GM04504 (cell line): Measurements from ENCODE around the gene PLXDC2.

Experiments
- DNase-seq: peaks from one replicate; pipeline ENCODE4 v3.0.0-alpha.2; 2012; ENCODE audit warnings: low read depth

Gene PLXDC2

DNA sequence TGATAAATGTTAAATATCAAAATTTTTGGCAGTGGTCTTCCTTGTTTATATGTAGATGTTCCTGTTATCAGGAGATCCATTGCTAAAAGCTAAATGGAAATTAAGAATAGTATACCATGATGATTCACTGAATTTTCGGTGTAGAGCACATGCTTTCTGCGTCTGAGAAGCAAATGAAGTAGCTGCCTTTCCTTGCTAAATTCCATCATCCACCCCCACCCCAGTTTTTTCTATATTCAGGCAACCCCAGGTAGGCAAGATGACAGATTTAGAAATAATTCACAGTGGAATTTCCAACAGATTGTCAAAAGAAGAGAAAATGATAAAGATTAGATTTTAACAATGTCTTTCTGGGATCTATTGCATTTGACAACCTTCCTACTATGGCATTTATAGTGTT lies 231.9 kb downstream of the PLXDC2 start:
- DNase-seq: no peak

DNA sequence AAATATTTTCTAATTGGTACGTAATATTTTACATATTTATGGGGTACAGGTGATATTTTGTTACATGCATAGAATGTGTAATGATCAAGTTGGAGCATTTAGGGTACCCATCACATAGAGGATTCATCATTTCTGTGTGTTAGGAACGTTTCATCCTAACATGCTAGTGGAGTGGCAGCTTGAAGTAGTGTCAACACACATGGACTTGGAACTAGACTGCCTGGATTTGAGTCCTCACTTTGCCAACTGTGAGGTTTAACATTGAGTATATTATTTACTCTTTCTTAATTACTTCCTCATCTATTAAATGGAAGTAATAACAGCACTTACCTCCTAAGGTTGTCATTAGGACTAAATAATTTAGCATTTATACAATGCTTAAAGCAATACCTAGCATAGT lies 241.9 kb downstream of the PLXDC2 start:
- DNase-seq: no peak

GRCh38 chr10:20059084-20059835 lies 243.0 kb downstream of the PLXDC2 start:
- no peak for DNase-seq

DNA sequence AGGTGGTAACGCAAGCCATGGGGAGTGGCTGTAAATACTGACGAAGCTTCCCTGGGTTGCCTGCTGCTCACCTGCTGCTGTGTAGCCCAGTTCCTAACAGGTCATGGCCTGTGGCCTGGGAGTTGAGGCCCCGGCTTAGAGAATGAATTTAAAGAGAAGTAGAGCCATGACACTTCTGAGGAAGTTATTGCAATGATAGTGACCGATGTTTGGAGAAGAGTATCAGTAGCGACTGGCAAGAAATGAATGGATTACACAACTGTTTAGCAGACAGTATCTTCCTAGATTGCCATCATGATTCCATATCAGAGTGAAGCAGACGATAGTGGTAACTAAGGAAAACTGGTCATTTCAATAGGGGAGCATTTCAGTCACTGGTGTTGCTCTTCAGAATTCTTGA lies 249.6 kb downstream of the PLXDC2 start:
- DNase-seq: no peak

DNA sequence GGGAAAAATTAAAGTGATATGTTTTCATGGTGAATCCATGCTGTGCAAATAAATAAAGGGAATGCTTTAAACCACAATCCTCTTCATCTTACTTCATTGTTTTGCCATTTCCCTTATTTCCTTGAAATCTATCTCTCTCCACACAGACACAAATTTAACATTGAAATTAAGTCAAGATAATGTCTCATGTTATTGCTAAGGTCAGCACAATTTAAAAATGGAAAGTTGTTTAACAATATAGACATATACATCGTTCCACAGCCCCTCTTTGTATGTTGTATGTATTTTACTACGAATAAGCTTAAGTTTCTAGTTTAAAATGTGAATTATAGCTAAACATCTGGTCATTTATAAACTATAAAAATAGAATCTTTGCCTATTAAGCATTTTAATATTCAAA lies 256.9 kb downstream of the PLXDC2 start:
- DNase-seq: no peak

DNA sequence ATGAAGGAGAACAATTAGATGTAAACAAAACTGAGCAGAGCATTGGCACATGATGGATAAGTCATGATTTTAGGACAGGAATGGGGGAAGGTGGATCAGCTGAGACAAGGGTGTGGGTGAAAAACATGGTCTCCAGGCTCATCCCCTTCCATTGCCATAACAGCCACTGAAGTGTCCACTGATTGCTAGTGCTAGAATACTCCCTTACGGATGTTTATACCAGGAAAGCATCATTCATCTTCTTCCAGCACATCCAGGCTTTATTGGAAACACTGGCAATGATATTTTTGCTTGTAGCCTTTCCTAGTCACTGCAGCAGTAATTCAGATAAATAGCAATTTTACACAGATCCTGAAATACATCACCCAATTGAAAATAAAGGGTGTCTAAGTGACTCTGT lies 259.5 kb downstream of the PLXDC2 start:
- DNase-seq: no peak

DNA sequence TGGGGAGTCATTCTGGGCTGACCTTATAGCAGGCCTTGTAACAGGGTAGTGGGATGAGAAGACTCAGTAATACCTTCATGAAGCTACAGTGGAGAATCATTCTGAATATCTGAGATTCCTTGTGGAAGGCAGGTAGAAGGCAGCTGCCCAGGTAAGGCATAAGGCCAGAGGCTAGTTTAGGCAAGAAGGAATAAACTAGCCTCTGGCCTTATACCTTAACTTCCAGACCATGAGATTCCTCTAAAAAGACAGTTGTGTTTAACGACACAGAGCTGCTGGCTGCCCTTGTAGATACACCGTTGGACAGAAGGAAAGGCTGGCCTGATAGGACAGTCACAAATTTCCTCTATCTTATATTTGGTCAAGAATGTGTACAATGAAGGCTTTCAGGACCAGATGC lies 268.2 kb downstream of the PLXDC2 start:
- DNase-seq: no peak

DNA sequence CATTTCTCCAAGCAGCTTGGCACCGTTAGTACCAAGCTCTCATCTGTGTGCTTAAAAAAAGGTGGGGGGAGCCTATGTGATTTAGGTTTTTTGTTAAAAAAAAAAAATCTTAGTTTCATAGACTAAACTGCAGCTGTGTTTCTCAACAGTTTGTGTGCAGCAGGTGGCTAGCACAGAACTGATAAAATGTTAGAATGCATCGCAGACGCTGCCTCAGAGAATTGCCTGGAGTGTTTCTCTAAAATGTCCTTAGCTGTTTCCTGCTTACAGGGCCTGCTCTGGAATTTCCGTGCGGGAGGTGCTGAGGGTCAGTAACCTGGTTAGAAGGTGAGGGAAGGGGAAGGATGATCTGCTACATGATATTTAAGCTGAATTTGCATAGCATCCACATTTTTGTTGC lies 268.9 kb downstream of the PLXDC2 start:
- DNase-seq: no peak

DNA sequence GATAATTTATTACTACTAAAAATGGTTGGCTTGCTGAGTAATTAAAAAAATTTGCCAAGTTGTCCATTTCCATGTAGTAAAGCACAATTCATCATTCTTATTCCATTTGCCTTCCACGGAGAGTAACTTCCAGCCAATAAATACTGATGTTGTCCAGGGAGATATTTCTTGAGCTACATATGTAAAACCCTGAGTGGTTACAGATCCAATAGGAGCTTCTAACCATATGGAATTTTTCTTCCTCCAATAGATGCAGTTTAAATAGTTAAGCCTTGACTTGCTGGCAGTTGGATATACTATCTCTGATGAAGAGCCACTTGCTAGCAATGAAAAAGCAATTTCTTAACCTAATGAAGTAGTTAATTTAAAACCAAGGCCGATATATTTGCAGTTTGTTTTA lies 271.1 kb downstream of the PLXDC2 start:
- DNase-seq: no peak

DNA sequence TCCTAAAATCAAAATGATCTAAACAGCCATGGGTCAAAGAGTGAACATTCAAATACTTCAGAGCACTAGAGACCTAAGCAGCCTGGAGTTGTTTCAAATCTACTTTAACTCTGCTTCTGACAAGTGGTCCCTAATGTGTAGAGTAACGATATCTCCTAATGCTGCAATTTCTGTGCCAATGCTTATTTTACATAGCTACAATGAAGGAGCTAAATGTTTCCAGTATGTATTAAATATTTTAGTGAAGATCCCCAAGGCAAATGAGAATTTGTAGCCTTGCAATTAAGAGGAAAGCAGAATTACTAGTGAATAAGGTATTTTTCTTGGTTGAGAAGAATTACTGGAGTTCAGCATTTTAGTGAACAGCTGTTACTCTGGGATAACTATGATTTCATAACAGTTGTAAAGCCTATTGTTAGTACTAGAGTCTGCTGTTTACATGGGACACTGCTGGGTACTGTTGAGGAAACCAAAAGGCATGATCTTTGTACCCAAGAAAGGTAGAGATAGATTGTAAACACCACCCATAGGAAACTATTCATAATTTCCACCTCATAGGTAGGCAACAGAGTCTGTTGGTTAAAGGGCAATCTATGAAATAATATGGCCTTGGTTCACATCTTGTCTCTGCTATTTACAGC lies 271.9 kb downstream of the PLXDC2 start:
- no peak for DNase-seq

- no peak for DNase-seq
Measured at GRCh38 chr10:20089879-20090278, 273.6 kb downstream of the PLXDC2 start.

DNA sequence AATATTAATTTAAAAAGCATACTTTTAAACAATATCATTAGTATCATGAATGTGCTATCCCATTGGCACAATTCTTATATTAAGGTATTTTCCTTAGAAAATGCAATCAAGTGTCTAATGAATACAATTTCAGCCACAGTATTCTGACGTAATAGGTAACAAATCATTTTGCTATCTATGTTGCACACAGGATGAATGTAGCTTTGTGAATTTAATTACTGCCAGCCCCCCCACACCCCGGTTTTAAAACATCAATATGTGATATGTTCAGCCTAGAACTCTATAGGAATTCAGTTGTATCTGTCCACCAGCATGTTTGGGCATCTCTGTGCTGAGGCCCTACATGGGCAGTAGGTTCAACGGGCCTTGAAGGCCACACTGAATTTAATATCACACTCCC lies 274.6 kb downstream of the PLXDC2 start:
- DNase-seq: no peak

- DNase-seq: no peak
Measured at GRCh38 chr10:20091698-20092097, 275.5 kb downstream of the PLXDC2 start.

DNA sequence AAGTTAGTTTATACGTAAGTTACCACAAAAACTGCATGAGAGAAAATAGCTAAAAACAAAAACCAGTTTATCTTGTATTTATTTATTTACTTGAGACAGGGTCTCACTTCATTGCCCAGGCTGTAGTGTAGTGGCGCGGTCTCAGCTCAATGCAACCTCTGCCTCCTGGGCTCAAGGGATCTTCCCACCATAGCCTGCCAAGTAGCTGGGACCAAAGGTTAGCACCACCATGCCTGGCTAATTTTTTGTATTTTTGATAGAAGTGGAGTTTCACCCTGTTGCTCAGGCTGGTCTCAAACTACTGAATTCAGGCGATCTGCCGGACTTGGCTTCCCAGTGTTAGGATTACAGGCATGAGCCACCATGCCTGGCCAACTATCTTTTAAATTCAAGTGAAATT lies 277.4 kb downstream of the PLXDC2 start:
- DNase-seq: no peak

GRCh38 chr10:20094226-20094976 lies 278.2 kb downstream of the PLXDC2 start:
- no peak for DNase-seq

DNA sequence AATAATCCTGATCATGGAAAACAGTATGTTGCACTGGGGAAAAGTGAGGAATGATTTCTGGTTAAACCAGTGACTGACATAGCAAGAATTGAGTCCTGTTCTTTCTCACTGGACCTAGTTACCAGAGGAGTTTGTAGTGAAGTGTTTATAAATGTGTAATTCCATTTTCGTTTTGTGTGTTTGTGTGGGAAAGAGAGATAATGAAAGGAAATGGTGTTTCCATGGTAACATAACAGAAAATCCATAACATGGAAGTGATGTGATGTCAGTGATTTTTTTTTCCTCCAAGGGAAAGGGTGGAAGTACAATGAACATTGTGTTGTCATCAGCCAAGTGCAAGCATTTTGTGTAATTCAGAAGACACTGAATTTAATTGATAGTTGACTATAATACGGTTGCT lies 283.9 kb downstream of the PLXDC2 start:
- DNase-seq: no peak

- DNase-seq: no peak
Measured at GRCh38 chr10:20105236-20105635, 289.0 kb downstream of the PLXDC2 start.

DNA sequence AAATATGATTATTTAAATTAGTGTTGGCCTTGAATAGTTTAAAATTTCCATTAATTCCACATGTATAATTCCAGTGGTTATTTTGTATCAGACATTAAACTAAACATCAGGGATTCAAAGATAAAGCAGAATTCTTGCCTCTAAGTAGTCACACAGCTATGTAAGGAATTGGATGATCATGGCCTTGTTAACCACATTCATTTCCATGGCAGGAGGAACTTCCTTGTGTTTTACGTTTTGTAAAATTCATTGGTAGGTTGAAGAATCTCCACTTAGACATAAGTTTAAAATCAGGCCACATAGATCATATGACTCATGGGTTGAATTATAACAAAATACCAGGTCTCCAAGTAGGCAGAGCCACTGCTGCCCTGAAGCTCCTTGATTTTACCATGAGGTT lies 289.7 kb downstream of the PLXDC2 start:
- no peak for DNase-seq

GRCh38 chr10:20108021-20108420 lies 291.8 kb downstream of the PLXDC2 start:
- no peak for DNase-seq

GRCh38 chr10:20109613-20110012 lies 293.4 kb downstream of the PLXDC2 start:
- no peak for DNase-seq

- DNase-seq: no peak
Measured at GRCh38 chr10:20110125-20111100, 294.2 kb downstream of the PLXDC2 start.

- no peak for DNase-seq
Measured at GRCh38 chr10:20114179-20114578, 297.9 kb downstream of the PLXDC2 start.
